OCI-LY1 (cell line): ENCODE data around the gene KRT1.

Experiments used
- CTCF ChIP-seq: fragments of 200-600 bp; sonication (generic), shearing (Covaris generic); IDR thresholded peaks from 2 replicates; pipeline ENCODE4 v1.5.1; 2017; ENCODE audit warnings: mild to moderate bottlenecking, antibody characterized with exemption, low read length, moderate library complexity, mixed read lengths
- EZH2 ChIP-seq: fragments of 200-600 bp; sonication (generic), shearing (Covaris generic); IDR thresholded peaks from 2 replicates; pipeline ENCODE4 v1.8.0; 2017; ENCODE audit warnings: borderline replicate concordance, mixed run types, mild to moderate bottlenecking, antibody characterized with exemption, low read length, moderate library complexity, mixed read lengths

GRCh38 chr12:52679875-52680274 is 332 bp downstream of the KRT1 start:
- TF ChIP-seq CTCF (no peak), EZH2 (no peak)
